ENCODE data around the gene DENND10.
"Not testable (repeated sequence)": the region's sequence is repeated elsewhere in the genome, so short reads cannot be mapped to it uniquely, and the experiment has no call there.

The DENND10 gene

DNA sequence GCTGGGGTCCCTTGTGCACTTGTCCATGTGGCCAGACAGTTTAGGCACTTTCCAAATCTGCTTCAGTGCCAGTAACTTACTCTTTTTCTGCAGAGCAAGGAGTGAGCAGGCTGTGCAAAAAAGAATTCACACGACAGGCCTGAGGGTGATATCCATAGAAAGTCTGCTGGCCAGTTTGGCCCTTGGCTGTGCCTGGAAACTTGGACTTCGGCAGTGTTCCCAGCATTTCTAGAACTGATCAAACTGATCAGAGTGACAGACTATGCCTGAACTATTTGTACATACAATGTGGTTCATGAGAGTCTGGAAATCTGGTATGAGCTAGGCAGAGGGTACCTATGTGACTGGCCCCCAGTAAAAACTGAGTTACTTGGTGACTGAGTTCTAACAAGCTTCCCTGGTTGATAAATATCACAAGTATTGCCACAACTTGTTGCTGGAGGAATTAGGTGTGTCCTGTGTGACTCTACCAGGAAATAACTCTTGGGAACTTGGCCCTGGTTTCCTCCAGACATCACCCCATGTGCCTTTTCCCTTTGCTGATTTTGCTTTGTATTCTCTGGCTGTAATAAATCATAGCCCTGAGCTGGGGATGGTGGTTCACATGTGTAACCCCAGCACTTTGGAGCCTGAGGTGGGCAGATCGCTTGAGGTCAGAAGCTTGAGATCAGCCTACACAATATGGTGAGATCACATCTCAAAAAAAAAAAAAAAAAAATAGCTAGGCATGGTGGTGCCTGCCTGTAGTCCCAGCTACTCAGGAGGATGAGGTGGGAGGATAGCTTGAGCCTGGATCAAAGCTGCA lies 3.3 kb upstream of the DENND10 start:
- DNase-seq: no peak

DNA sequence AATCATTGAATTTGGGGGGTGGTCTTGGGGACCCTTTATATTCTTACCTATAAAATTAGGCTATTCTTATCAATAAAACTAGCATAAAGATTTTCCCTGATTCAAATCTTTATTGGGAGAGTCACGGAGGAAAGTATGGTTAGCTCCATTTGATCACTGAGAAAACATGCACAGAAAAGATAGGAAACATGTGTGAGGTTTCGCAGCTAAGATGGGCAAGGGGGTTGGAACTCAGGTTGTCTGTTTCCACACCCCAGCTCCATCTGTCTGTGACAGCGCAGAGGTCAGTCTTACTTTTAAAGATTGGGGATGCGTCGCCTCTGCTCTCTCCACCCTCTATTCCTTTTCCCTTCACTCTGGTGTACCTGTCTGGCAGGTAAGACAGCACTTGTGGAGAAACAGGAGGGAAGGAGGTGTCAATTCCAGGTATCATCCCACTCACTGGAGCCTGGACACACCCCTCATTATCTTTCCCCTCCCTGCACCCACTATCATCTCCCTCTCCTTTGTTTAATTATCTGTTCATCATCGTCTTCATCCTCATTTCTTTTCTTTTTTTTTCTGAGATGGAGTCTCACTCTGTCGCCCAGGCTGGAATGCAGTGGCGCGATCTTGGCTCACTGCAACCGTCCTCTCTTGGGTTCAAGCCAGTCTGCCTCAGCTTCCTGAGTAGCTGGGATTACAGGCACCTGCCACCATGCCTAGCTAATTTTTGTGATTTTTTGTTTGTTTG lies 2.4 kb upstream of the DENND10 start:
- DNase-seq: peak; percentile 53

GRCh38 chr10:119103241-119103902 lies 541 bp upstream of the DENND10 start:
- peak; percentile 27 for DNase-seq

- DNase-seq: no peak
Observed at GRCh38 chr10:119104654-119105015, 722 bp downstream of the DENND10 start.

DNA sequence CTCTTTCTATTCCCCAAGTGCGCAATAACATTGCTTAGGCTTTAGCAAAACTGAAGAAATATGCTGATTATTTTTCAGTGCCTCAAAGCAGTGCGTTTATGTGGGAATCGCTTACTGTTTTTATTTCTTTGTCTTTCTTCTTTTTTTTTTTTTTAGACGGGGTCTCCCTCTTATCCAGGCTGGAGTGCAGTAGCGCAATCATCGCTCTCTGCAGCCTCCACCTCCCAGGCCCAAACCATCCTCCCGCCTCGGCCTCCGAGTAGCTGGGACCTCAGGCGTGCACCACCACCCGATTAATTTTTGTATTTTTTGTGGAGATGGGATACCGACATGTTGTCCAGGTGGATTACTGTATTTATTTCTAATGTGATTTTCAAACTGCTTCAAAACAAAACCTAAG lies 1.2 kb downstream of the DENND10 start:
- no peak for DNase-seq

GRCh38 chr10:119105899-119106298 lies 2.0 kb downstream of the DENND10 start:
- not testable (repeated sequence) for DNase-seq

DNA sequence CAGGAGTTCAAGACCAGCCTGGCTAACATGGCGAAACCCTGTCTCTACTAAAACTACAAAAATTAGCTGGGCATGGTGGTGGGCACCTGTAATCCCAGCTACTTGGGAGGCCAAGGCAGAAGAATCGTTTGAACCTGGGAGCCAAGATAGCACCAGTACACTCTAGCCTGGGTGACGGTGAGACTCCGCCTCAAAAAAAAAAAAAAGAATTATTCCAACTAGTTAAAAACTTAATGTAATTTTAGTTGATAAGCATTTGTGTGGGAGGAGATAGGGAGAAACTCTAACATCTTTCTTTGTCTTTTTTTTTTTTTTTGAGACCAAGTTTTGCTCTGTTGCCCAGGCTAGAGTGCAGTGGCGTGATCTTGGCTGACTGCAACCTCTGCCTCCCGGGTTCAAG lies 3.2 kb downstream of the DENND10 start:
- DNase-seq: not testable (repeated sequence)

- not testable (repeated sequence) for DNase-seq
Observed at GRCh38 chr10:119107771-119108170, 3.9 kb downstream of the DENND10 start.

DNA sequence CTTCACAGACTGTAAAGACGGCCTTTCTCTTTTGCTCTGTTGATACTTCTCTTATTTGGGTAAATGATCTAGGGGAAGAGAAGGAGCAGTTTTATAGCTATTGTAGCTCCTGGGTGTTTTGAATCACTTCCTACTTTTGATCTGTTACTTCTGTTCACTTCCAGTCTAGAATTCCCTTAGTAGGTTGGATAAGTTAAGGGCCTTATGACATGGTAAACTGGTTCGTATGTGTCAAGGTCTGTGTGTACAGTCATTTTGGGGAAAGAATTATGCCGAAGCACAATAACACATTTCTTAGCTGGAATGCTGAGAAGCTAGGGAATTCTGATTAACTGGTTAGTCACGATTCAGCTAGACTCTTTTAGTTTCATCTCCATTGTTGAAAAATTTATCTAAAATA lies 8.1 kb downstream of the DENND10 start:
- no peak for DNase-seq

GRCh38 chr10:119113751-119114732 lies 10.1 kb downstream of the DENND10 start:
- no peak for DNase-seq

DNA sequence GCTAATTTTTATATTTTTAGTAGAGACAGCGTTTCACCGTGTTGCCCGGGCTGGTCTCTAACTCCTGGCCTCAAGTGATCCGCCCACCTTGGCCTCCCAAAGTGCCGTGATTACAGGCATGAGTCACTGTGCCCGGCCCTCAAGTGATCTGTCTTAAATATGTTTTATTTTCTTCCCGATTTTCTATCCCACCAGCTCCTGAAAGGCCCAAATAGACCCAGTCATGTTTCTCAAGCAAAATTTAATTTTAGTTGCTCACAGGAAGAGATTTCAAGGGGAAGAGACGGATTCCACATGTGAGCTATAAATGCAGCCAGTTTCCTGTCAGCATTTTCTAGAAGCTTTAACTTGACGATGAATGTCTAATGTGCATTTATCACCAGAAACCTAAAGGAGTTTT lies 12.0 kb downstream of the DENND10 start:
- no peak for DNase-seq

GRCh38 chr10:119116326-119116951 lies 12.5 kb downstream of the DENND10 start:
- no peak for DNase-seq

- no peak for DNase-seq
Observed at GRCh38 chr10:119118231-119118630, 14.3 kb downstream of the DENND10 start.

- no peak for DNase-seq
Observed at GRCh38 chr10:119119400-119119799, 15.5 kb downstream of the DENND10 start.

DNA sequence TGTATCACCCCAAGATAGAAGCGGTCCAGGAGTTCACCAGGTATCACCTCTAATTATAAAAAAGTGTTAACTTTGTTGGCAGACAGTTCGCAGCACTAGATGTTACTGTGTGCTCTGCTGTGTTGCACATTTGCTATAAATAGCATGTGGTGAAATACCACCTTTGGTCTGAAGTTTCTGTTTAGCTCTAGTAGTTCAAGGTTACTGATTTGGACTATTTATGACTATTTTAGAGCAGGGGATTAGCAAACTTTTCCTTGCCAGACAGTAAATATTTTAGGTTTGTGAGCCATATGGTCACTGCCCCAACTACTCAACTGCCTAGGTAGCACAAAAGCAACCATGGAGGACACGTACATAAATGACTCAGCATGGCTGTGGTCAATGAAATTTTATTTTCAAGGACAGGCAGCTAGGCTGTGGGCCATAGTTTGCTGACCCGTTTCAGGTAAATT lies 16.5 kb downstream of the DENND10 start:
- no peak for DNase-seq

DNA sequence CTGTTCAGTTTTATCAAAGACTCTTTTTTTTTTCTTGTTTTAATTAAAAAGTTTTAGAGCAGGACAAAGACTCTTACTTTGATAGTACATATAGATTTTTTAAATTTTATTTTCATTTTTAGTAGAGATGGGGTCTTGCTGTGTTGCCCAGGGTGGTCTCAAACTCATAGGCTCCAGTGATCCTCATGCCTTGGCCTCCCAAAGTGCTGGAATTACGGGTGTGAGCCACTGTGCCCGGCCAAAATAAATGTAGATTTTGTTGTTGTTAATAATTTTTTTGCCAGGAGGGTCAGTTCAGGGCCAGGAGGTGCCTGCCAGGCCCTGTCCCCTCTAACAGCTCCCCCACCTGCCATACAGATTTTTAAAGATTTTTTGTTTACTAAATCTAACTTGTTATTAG lies 17.0 kb downstream of the DENND10 start:
- DNase-seq: no peak

DNA sequence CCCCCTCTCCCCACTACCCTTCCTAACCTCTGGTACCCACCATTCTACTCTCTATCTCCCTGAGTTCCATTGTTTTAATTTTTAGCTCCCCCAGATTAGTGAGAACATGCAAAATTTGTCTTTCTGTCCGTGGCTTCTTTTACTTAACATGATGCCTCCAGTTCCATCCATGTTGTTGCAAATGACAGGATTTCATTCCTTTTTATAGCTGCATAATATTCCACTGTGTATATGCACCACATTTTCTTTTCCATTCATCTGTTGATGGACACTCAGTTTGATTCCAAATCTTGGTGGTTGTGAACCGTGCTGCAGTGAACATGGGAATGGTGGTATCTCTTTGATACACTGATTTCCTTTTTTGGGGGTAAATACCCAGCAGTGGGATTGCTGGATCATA lies 22.0 kb downstream of the DENND10 start:
- no peak for DNase-seq

DNA sequence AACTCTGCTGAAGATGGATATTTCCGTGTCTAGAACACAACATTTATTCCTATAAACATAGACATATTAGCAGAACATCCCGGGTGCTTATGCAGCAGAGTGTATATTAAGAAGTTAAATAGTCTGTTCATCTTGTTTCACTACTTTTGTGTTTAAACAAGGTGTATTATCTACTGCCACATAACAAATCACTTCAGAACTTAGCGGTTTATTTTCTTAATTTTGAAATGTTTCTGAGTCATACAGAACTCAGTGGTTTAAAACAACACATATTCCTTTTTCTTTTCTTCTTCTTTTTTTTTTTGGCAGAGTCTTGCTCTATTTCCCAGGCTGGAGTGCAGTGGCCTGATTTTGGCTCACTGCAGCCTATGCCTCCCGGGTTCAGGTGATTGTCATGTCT lies 25.8 kb downstream of the DENND10 start:
- no peak for DNase-seq

GRCh38 chr10:119131512-119132240 lies 27.8 kb downstream of the DENND10 start:
- no peak for DNase-seq

DNA sequence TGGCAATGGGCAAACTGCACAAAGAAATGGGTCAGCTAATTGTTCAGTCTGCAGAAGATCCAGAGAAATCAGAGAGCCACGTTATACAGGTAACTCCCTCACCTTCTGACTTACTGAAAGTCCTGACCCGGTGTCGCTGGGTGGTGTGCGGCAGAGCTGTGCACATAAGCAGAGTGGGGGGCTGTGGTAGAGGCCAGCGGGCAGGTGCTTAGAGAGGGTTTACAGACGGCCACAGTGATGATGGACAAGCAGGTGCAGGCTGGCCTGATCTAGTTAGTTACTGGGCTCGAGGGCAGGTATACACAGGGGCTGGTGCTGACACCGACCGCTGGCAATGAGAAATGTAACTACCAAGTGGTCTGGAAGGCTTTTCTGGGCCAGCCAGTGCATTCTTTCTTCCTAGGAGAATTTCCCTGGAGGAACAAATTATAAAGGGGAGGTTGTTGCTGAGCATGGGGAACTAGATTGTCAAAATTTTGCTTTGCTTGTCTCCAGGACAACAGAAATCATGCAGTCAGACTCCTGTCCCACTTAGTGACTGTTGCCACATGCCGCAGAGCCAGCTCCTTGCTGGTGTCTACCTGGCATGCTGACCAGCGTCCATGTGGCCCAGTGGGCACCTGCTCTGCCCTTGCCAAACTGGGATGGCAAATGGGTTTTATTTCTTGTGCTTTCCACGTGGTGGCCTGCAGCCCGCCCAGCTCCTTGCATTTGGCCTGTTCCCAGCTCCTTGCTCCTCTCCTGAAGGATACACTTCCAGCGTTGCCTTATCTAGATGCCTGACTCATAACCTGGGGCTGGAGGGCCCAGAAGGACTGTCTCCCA lies 28.8 kb downstream of the DENND10 start:
- DNase-seq: no peak

All from NCI-H1436 treated with DMSO at 0.1 percent for 48 hours (cell line).